Common myeloid progenitor, CD34-positive (primary cell): Measurements from ENCODE around the gene RNF182.
"Not testable (repeated sequence)": the region's sequence is repeated elsewhere in the genome, so short reads cannot be mapped to it uniquely, and the experiment has no call there.

Source experiments
- CTCF ChIA-PET: fragments of 350-600 bp; sonication (Branson Sonifier 250); formaldehyde crosslinking; loops from one replicate; lab custom pipeline; 2021; ENCODE audit warnings: antibody characterized with exemption; lab: Charles Lee
- POLR2A ChIA-PET: fragments of 350-600 bp; sonication (Branson Sonifier 250); formaldehyde crosslinking; loops from one replicate; lab custom pipeline; 2021; ENCODE audit warnings: antibody characterized with exemption; lab: Charles Lee
- DNase-seq, 3 donors: peaks; one replicate each; pipeline versions ENCODE4 v3.0.0 to v3.0.0-alpha.2; 2013
- H3K27ac ChIP-seq, 2 experiments: 1 replicate in 1 of 2; 2 replicates in 1 of 2; pipeline ENCODE4 v1.7.0; 2013; ENCODE audit warnings: inconsistent platforms in 2 of 2, low read length in 2 of 2, mild to moderate bottlenecking in 2 of 2, low read depth in 1 of 2, moderate library complexity in 1 of 2; ENCODE audit not compliant: severe bottlenecking in 2 of 2, insufficient read depth in 1 of 2, poor library complexity in 1 of 2
- H3K27me3 ChIP-seq, 5 experiments: replicated peaks in 2 of 5; 1 replicate in 3 of 5; 2 replicates in 2 of 5; pipeline versions ENCODE4 v1.6.1 to v1.7.0; 2013; ENCODE audit warnings: low read length in 4 of 5, mild to moderate bottlenecking in 2 of 5, moderate library complexity in 2 of 5, inconsistent platforms in 1 of 5; ENCODE audit not compliant: insufficient read depth in 5 of 5, control insufficient read depth in 4 of 5
- H3K36me3 ChIP-seq, 4 experiments: 1 replicate in 2 of 4; 2 replicates in 2 of 4; pipeline versions ENCODE4 v1.6.1 to v1.7.0; 2013; ENCODE audit warnings: low read length in 3 of 4, control low read depth in 1 of 4, mild to moderate bottlenecking in 1 of 4; ENCODE audit not compliant: control insufficient read depth in 4 of 4, insufficient read depth in 4 of 4
- H3K4me1 ChIP-seq, 4 experiments: 1 replicate in 3 of 4; 2 replicates in 1 of 4; pipeline versions ENCODE4 v1.6.1 to v1.7.1; 2013; ENCODE audit warnings: low read length in 3 of 4, mild to moderate bottlenecking in 3 of 4, control low read depth in 1 of 4, inconsistent platforms in 1 of 4, moderate library complexity in 1 of 4; ENCODE audit not compliant: control insufficient read depth in 4 of 4, insufficient read depth in 4 of 4; ENCODE audit errors: control extremely low read depth in 1 of 4
- H3K4me3 ChIP-seq, 7 experiments: 1 replicate in 4 of 7; 2 replicates in 3 of 7; pipeline versions ENCODE4 v1.5.1 to v1.7.0; 2013; ENCODE audit warnings: mild to moderate bottlenecking in 7 of 7, low read length in 6 of 7, moderate library complexity in 6 of 7, inconsistent platforms in 2 of 7, low read depth in 2 of 7, control low read depth in 1 of 7; ENCODE audit not compliant: insufficient read depth in 4 of 7, control insufficient read depth in 1 of 7; ENCODE audit errors: extremely low read depth in 1 of 7
- H3K9me3 ChIP-seq, 5 experiments: 1 replicate in 4 of 5; 2 replicates in 1 of 5; pipeline versions ENCODE4 v1.6.1 to v1.7.1; 2013; ENCODE audit warnings: low read length in 4 of 5, mild to moderate bottlenecking in 2 of 5, inconsistent platforms in 1 of 5, low read depth in 1 of 5, moderate library complexity in 1 of 5; ENCODE audit not compliant: control insufficient read depth in 4 of 5, insufficient read depth in 2 of 5; ENCODE audit errors: control extremely low read depth in 1 of 5
- WGBS: methylation state at CpG from one replicate; pipeline ENCODE4 v1.1.5; 2013; ENCODE audit not compliant: insufficient coverage; 5-methylcytosine and 5-hydroxymethylcytosine counted together

RNF182 gene

DNA sequence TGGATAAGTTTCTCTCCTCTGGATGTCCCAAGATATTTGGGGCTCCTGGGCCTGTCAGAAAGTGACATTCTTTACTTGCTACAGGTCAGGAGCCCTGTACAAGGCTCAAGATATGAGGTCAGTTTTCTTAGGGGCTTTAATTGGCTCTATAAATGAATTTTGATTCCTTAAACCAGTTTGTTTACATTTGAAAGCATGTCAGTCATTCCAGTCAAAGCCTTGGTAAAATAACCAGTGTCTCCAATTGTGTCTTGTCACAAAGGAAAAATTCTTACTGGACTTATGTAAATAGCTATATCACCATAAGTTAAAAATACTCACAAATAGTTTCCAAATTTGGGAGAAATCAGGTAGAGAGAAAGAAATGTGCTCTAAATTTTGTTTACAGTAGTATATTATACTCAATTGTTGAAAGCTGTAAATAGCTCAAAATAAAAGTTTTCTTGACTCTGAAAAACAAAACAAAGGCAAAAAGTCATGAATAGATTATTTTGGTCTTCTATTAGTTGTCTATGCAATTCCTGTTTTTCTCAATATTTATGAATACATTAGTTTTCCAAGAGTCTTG lies 22.9 kb downstream of the RNF182 start:
- Histone ChIP-seq H3K27ac (no peak overlapping the region), H3K4me3 (no peak overlapping the region), H3K9me3 (peaks cover 0 to 5% (median 3%) of the 10 kb centered on the region in 5 experiments), H3K36me3 (no peaks in the 10 kb centered on the region), H3K4me1 (no peaks in the 10 kb centered on the region), H3K27me3 (peaks cover 0 to 2% (median 0%) of the 10 kb centered on the region in 5 experiments)
- ChIA-PET CTCF (no interaction called here), POLR2A (no interaction called here)
- DNase-seq = no peak

DNA sequence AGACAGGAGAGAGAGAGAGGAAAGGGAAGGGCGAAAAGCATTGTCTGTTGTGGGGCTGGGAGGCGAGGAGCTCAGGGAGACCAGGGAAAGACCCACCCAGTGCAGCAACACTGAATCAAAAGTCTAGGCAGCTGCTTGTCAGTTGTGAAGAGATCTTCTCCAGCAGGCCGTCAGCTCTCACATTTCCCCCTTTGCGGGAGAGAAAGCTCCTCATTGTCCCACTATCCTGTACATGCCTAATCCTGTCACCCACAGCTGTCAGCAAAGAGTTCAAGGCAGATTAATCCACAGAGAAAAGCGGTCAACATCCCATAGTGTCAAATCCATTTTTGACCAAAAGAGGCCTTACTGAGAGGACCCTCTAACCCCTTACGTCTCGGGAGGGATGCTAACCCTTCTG lies 27.3 kb downstream of the RNF182 start:
- ChIA-PET CTCF (interaction anchor here (0.7 kb wide), 1 partner anchor 9 kb away, joined by 3 read pairs; no protein-coding TSS in a partner anchor), POLR2A (no interaction called here)
- no peak overlapping the region for H3K4me3 ChIP-seq
- H3K4me1 ChIP-seq = no peaks in the 10 kb centered on the region
- DNase-seq = no peak
- H3K9me3 ChIP-seq = peaks cover 0 to 3% (median 2%) of the 10 kb centered on the region in 5 experiments
- 94% methylated on average over 7 of the region's 7 CpGs for WGBS
- no peaks in the 10 kb centered on the region for H3K27me3 ChIP-seq
- H3K36me3 ChIP-seq = no peaks in the 10 kb centered on the region
- no peak overlapping the region for H3K27ac ChIP-seq

DNA sequence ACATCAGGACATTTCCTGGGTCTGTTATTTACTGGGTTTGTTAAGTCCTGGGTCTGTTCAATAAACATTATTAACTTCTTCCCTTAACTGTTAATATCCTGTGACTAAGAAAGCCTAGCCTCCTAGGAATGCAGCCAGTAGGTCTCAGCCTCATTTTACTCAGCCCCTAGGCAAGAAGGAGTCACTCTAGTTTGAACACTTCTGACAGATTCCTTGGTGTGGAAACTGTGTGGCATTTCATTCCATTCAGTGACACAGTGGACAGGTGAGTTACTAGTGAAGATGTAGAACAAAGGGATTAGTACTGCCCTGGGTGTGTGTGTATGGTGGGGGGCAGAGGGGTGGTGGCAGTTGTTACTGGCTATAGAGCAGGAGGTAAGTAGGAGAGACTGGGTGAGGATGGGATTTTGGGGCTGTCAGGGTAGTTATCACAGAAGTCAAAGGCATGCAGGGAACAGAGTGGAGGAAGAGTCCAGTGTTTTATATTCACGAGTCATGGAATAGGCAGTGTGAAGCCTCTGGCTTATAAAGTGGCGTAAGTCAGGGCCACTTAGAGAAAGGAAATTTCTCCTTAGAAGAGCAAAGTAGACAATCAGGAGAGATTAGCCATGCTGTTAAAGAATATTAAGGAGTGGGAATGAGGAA lies 28.4 kb downstream of the RNF182 start:
- H3K4me3 ChIP-seq = no peak overlapping the region
- no peaks in the 10 kb centered on the region for H3K4me1 ChIP-seq
- H3K27ac ChIP-seq = no peak overlapping the region
- peaks cover 0 to 3% (median 0%) of the 10 kb centered on the region in 5 experiments for H3K9me3 ChIP-seq
- H3K27me3 ChIP-seq = no peaks in the 10 kb centered on the region
- H3K36me3 ChIP-seq = no peaks in the 10 kb centered on the region
- CTCF ChIA-PET = no interaction called here
- no peak for DNase-seq
- 96% methylated on average over 2 of the region's 2 CpGs for WGBS
- POLR2A ChIA-PET = no interaction called here

DNA sequence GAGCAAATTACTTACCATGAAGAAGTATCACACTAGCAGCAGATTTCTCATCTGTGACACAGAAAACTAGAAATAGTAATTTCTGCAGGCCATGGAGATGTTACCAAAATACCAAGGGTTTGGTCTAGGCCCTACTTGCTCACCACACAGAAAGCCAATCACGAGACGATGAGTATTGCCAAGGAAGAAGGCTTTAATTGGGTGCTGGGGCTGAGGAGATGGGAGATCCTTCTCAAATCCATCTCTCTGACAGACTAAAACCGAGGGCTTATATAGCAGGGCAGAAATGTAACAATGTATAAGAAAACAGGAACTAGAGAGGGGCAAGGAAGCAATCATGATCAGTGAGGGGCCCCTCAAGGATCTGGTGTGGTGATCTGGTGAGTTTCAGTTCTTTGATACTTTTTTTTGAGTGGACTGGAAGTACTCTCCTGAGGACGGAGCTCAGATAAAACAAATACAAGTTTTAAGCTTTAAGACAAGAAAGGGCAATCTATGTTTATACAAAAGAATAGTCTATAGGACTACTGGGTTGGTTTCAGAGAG lies 40.9 kb downstream of the RNF182 start:
- H3K4me1 ChIP-seq = no peaks in the 10 kb centered on the region
- ChIA-PET POLR2A (no interaction called here), CTCF (interaction anchor here (1.6 kb wide), 1 partner anchor 12 kb away, joined by 4 read pairs; no protein-coding TSS in a partner anchor)
- no peak overlapping the region for H3K27ac ChIP-seq
- H3K27me3 ChIP-seq = no peaks in the 10 kb centered on the region
- no peak for DNase-seq
- no peak overlapping the region for H3K4me3 ChIP-seq
- H3K9me3 ChIP-seq = peaks cover 0 to 6% (median 2%) of the 10 kb centered on the region in 5 experiments
- H3K36me3 ChIP-seq = no peaks in the 10 kb centered on the region
- WGBS = 87% methylated on average over 3 of the region's 4 CpGs

DNA sequence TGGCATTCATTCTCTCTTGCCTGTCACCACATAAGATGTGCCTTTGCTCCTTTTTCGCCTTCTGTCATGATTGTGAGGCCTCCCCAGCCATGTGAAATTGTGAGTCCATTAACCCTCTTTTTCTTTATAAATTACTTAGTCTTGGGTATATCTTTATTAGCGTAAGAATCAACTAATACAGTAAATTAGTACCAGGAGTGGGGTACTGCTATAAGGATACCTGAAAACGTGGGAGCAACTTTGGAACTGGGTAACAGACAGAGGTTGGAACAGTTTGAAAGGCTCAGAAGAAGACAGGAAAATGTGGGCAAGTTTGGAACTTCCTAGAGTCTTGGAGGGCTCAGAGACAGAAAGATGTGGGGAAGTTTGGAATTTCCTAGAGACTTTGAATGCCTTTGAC lies 46.6 kb downstream of the RNF182 start:
- Histone ChIP-seq H3K36me3 (no peaks in the 10 kb centered on the region), H3K9me3 (peaks cover 0 to 23% (median 15%) of the 10 kb centered on the region in 5 experiments), H3K27ac (no peak overlapping the region), H3K27me3 (peaks cover 0 to 3% (median 0%) of the 10 kb centered on the region in 5 experiments), H3K4me1 (no peaks in the 10 kb centered on the region), H3K4me3 (no peak overlapping the region)
- CTCF ChIA-PET = no interaction called here
- DNase-seq = no peak
- 100% methylated on average over 1 of the region's 3 CpGs for WGBS
- POLR2A ChIA-PET = no interaction called here

DNA sequence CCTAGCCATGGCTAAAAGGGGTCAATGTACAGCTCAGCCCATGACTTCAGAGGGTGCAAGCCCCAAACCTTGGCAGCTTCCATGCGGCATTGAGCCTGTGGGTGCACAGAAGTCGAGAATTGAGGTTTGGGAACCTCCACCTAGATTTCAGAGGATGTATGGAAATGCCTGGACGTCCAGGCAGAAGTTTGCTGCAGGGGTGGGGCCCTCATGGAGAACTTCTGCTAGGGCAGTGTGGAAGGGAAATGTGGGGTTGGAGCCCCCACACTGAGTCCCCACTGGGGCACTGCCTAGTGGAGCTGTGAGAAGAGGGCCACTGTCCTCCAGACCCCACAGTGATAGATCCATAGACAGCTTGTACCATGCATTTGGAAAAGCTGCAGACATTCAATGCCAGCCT lies 47.9 kb downstream of the RNF182 start:
- POLR2A ChIA-PET, H3K36me3 ChIP-seq, H3K4me3 ChIP-seq, H3K27me3 ChIP-seq, H3K4me1 ChIP-seq, H3K27ac ChIP-seq, CTCF ChIA-PET, DNase-seq: not testable (repeated sequence)
- peaks cover 0 to 23% (median 15%) of the 10 kb centered on the region in 5 experiments for H3K9me3 ChIP-seq
- 100% methylated on average over 2 of the region's 3 CpGs for WGBS

DNA sequence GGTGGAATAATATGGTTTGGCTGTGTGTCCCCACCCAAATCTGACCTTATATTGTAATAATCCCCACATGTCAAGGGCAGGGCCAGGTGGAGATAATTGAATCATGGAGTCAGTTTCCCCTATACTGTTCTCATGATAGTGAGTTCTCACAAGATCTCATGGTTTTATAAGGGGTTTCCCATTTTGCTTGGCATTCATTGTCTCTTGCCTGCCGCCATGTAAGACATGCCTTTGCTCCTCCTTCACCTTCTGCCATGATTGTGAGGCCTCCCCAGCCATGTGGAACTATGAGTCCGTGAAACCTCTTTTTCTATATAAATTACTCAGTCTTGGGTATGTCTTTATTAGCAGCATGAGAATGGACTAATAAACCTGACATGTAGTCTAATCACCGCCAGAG lies 48.7 kb downstream of the RNF182 start:
- CTCF ChIA-PET = not testable (repeated sequence)

More for the DNA sequence above, 48.7 kb downstream of the RNF182 start:
- H3K4me3 ChIP-seq, H3K27ac ChIP-seq, POLR2A ChIA-PET, H3K36me3 ChIP-seq, H3K27me3 ChIP-seq, H3K4me1 ChIP-seq, DNase-seq: not testable (repeated sequence)
- H3K9me3 ChIP-seq = peaks cover 0 to 23% (median 15%) of the 10 kb centered on the region in 5 experiments
- WGBS = 100% methylated on average over 1 of the region's 3 CpGs
